PC-9 (cell line): ENCODE measurements around the gene ULK3. TPM values are rescaled to one million over a fixed set of nuclear protein-coding genes. Genes with fewer than 3 reads are reported as not detected.
A peak's percentile ranks its signal among the peaks of the same experiment; 100 is the strongest.

ENCODE experiments used
- BruUV-seq: library from RNA; stranded (reverse); fragments of 400-500 nt; replicated peaks from 2 replicates; lab custom pipeline; 2021; lab: Mats Ljungman, UMichigan
- CTCF ChIA-PET: fragments of 300-600 bp; sonication (Branson Sonifier 250); formaldehyde crosslinking; loops from one replicate; lab custom pipeline; 2022; ENCODE audit warnings: antibody characterized with exemption; lab: Charles Lee
- POLR2A ChIA-PET: fragments of 300-600 bp; sonication (Branson Sonifier 250); formaldehyde crosslinking; loops from one replicate; lab custom pipeline; 2022; ENCODE audit warnings: antibody characterized with exemption; ENCODE audit not compliant: unreplicated experiment; lab: Charles Lee
- DNase-seq, 2 experiments: peaks; one replicate each; pipeline versions ENCODE4 v3.0.0 to v3.0.0-alpha.2; 2015 to 2022; ENCODE audit warnings: mixed read lengths in 1 of 2
- H2AFZ ChIP-seq: fragments of 200-600 bp; sonication (generic); 2 replicates; pipeline ENCODE4 v1.8.1; 2017; ENCODE audit warnings: antibody characterized with exemption
- H3F3A ChIP-seq: fragments of 200-600 bp; sonication (generic); 2 replicates; pipeline ENCODE4 v1.8.1; 2017; ENCODE audit warnings: antibody characterized with exemption, mild to moderate bottlenecking, low read depth; ENCODE audit not compliant: insufficient read depth
- H3K27ac ChIP-seq: fragments of 200-600 bp; sonication (generic); 2 replicates; pipeline ENCODE4 v1.6.1; 2016; ENCODE audit warnings: mixed run types
- H3K27me3 ChIP-seq: fragments of 200-600 bp; sonication (generic); 2 replicates; pipeline ENCODE4 v1.6.1; 2016; ENCODE audit warnings: low read depth, mixed run types; ENCODE audit not compliant: insufficient read depth
- H3K36me3 ChIP-seq: fragments of 200-600 bp; sonication (generic); 2 replicates; pipeline ENCODE4 v1.6.1; 2016; ENCODE audit warnings: low read depth, mixed run types
- H3K4me1 ChIP-seq: fragments of 200-600 bp; sonication (generic); replicated peaks from 2 replicates; pipeline ENCODE4 v1.6.1; 2016; ENCODE audit warnings: mixed run types; ENCODE audit not compliant: insufficient read depth
- H3K4me2 ChIP-seq: fragments of 200-600 bp; sonication (generic); 2 replicates; pipeline ENCODE4 v1.6.1; 2017; ENCODE audit warnings: mixed run types
- H3K4me3 ChIP-seq: fragments of 200-600 bp; sonication (generic); 2 replicates; pipeline ENCODE4 v1.6.1; 2016; ENCODE audit warnings: mixed run types
- H3K79me2 ChIP-seq: fragments of 200-600 bp; sonication (generic); 2 replicates; pipeline ENCODE4 v1.6.1; 2017; ENCODE audit warnings: low read depth, mixed run types
- H3K9me2 ChIP-seq: fragments of 200-600 bp; sonication (generic); 2 replicates; pipeline ENCODE4 v1.8.1; 2017; ENCODE audit warnings: mild to moderate bottlenecking; ENCODE audit not compliant: insufficient read depth
- H3K9me3 ChIP-seq: fragments of 200-600 bp; sonication (generic); 2 replicates; pipeline ENCODE4 v1.8.1; 2016; ENCODE audit warnings: low read depth; ENCODE audit not compliant: insufficient read depth
- H4K20me1 ChIP-seq: fragments of 200-600 bp; sonication (generic); 2 replicates; pipeline ENCODE4 v1.8.1; 2017; ENCODE audit not compliant: insufficient read depth
- CTCF ChIP-seq: fragments of 200-600 bp; sonication (generic); conservative IDR thresholded peaks from 2 replicates; pipeline ENCODE4 v1.6.1; 2017; ENCODE audit warnings: mixed run types, antibody characterized with exemption, mild to moderate bottlenecking, moderate library complexity
- EZH2 ChIP-seq: fragments of 200-600 bp; sonication (generic); IDR thresholded peaks from 2 replicates; pipeline ENCODE4 v1.8.0; 2017; ENCODE audit warnings: antibody characterized with exemption, low read depth
- intact Hi-C: fragments of 100-400 bp; cut with micrococcal nuclease; formaldehyde crosslinking; loops from one replicate; pipeline ENCODE4 v1.10.0; 2022; ENCODE audit not compliant: unreplicated experiment
- total RNA-seq: library from RNA; stranded (reverse); gene quantifications from 2 replicates; pipeline ENCODE4 v1.2.3, GENCODE V29; 2021

ULK3 gene
- total RNA-seq, 1 experiment from 2014 or later, result 30.2 TPM

DNA sequence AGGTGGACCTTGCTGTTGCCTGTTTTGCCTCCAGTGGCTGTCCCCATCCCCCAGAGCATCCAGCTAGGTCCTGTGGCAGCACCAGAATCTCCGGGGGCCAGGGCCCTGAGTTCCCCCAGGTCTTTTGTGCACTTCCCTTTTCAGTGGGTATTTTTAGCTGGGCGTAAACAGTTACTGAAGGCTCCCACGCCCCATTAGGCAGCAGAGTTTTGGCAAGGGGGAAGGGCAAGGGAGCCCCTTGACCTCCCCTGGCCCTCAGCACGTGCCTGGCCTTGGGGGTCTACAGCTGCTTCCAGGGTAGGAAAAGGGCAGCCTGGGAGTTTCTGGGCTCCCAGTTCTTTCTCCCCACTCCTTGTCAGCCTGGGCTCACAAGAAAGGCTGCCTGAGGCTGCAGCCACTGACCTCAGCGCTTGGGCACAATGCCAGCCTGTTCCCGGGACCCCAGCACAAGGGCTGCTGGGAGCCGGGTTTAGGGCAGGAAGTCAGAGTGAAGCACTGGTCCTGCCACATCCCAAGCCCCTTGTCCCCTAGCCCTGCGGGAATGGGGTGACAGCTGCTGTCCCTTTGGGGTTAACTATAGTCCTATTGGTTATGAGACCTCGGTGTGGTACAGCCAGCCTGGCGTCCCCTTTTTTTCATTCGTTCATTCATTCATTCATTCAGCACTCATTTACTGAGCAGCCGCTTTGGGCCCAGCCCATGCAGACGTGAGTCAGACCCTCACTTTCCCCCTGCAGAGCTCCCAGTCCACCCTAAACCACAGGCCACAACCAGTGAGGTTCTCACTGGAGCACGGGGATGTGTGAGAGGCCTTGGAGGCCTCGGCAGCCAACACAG, 52.7 kb downstream of the ULK3 start:
- DNase-seq, result peak in 1 of 2 experiments; percentile 70
- no peak for TF ChIP-seq EZH2
- TF ChIP-seq CTCF, result no peak
- Histone ChIP-seq H4K20me1 (peaks cover 49% of the 10 kb centered on the region), H3F3A (no peaks in the 10 kb centered on the region), H3K9me3 (no peaks in the 10 kb centered on the region), H3K27ac (no peak overlapping the region), H3K4me2 (no peak overlapping the region), H3K9me2 (no peaks in the 10 kb centered on the region), H3K4me1 (peaks cover 15% of the 10 kb centered on the region), H3K27me3 (no peaks in the 10 kb centered on the region), H3K36me3 (peaks cover 6% of the 10 kb centered on the region), H3K4me3 (no peak overlapping the region), H3K79me2 (peaks cover 48% of the 10 kb centered on the region), H2AFZ (no peak overlapping the region)
- CTCF ChIA-PET, result no interaction called here
- BruUV-seq, result no TSS peak
- intact Hi-C loops, result no loop called here
- POLR2A ChIA-PET, result interaction anchor here (0.5 to 0.7 kb wide), 2 partner anchors 234 to 430 kb away, joined by 3 read pairs; no protein-coding TSS in a partner anchor

DNA sequence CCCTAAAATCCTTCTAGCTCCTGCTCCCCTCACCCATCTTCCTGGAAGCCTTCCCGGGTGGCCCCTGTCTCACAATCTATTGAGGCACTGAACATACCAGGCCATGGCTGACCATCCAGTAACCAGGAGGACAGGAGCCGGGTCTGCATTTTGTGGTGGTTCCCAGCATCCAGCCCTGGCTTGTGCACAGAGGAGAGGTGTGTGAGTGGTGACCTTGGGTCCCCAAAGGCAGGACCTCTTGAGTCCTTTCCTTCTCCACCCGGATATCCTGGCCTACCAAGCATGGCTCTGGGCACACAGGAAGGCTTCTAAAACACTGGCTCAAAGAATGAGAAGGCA, 53.2 kb downstream of the ULK3 start:
- Histone ChIP-seq H3K27ac (no peak overlapping the region), H3K4me1 (peaks cover 15% of the 10 kb centered on the region)

GRCh38 chr15:74789171-74789631, 53.8 kb downstream of the ULK3 start:
- H3K9me2 ChIP-seq, result no peaks in the 10 kb centered on the region
- H3K4me2 ChIP-seq, result 0 out of 2 replicates have a peak overlapping the region, but pooled peaks have one; percentile 5
- ChIA-PET POLR2A (interaction anchor here (0.6 to 0.7 kb wide), 2 partner anchors 166 to 431 kb away, joined by 3 to 6 read pairs; no protein-coding TSS in a partner anchor), CTCF (no interaction called here)
- BruUV-seq, result no TSS peak
- H4K20me1 ChIP-seq, result peaks cover 52% of the 10 kb centered on the region
- peak in 1 of 2 experiments; percentile 81 for DNase-seq
- no peak overlapping the region for H3K4me3 ChIP-seq
- peaks cover 15% of the 10 kb centered on the region for H3K4me1 ChIP-seq
- H3K27me3 ChIP-seq, result no peaks in the 10 kb centered on the region
- no peak for TF ChIP-seq CTCF
- no peak for TF ChIP-seq EZH2
- intact Hi-C loops, result no loop called here
- H3K79me2 ChIP-seq, result peaks cover 58% of the 10 kb centered on the region
- H3K27ac ChIP-seq, result no peak overlapping the region
- no peaks in the 10 kb centered on the region for H3K9me3 ChIP-seq
- H2AFZ ChIP-seq, result no peak overlapping the region
- H3K36me3 ChIP-seq, result peaks cover 6% of the 10 kb centered on the region
- H3F3A ChIP-seq, result no peaks in the 10 kb centered on the region

More for the DNA sequence above, 53.2 kb downstream of the ULK3 start:
- H3K27me3 ChIP-seq, result no peaks in the 10 kb centered on the region
- ChIA-PET CTCF (no interaction called here), POLR2A (interaction anchor here (0.7 kb wide), 1 partner anchor 431 kb away, joined by 3 read pairs; no protein-coding TSS in a partner anchor)
- no peak for DNase-seq
- peaks cover 6% of the 10 kb centered on the region for H3K36me3 ChIP-seq
- no peak overlapping the region for H3K4me3 ChIP-seq
- H3K9me3 ChIP-seq, result no peaks in the 10 kb centered on the region
- intact Hi-C loops, result no loop called here
- no TSS peak for BruUV-seq
- no peak overlapping the region for H3K4me2 ChIP-seq
- peaks cover 52% of the 10 kb centered on the region for H4K20me1 ChIP-seq
- TF ChIP-seq CTCF (no peak), EZH2 (no peak)
- H3K79me2 ChIP-seq, result peaks cover 54% of the 10 kb centered on the region
- H3F3A ChIP-seq, result no peaks in the 10 kb centered on the region
- no peaks in the 10 kb centered on the region for H3K9me2 ChIP-seq
- H2AFZ ChIP-seq, result no peak overlapping the region
